ENCODE results near the gene ZNF516. TPM values are rescaled to one million over a fixed set of nuclear protein-coding genes. Genes with fewer than 3 reads are reported as not detected.

ZNF516 gene
- total RNA-seq, 4 donors from 2014 or later = 11.2 to 27.7 (median 16.6) TPM

- no peak for TF ChIP-seq CTCF (IDR thresholded peaks at IDR 0.05)
- ATAC-seq (ENCODE audit: low FRiP score) (no peak), DNase-seq (ENCODE audit: low spot score) (no peak)
Measured at GRCh38 chr18:76437910-76438309, 57.1 kb downstream of the ZNF516 start.

GRCh38 chr18:76437011-76437410, 58.0 kb downstream of the ZNF516 start:
- TF ChIP-seq CTCF (IDR thresholded peaks at IDR 0.05) = no peak
- DNase-seq (ENCODE audit: low spot score) (no peak), ATAC-seq (ENCODE audit: low FRiP score) (no peak)

GRCh38 chr18:76436342-76436741, 58.7 kb downstream of the ZNF516 start:
- TF ChIP-seq CTCF (IDR thresholded peaks at IDR 0.05) = no peak
- DNase-seq (ENCODE audit: low spot score) = no peak
- no peak for ATAC-seq (ENCODE audit: low FRiP score)

- no peak for TF ChIP-seq CTCF (IDR thresholded peaks at IDR 0.05)
- DNase-seq (ENCODE audit: low spot score) (no peak), ATAC-seq (ENCODE audit: low FRiP score) (no peak)
Measured at GRCh38 chr18:76435316-76435989, 59.6 kb downstream of the ZNF516 start.

GRCh38 chr18:76434452-76434851, 60.6 kb downstream of the ZNF516 start:
- DNase-seq (ENCODE audit: low spot score) = no peak
- no peak for TF ChIP-seq CTCF (IDR thresholded peaks at IDR 0.05)
- ATAC-seq (ENCODE audit: low FRiP score) = no peak

GRCh38 chr18:76433788-76434187, 61.3 kb downstream of the ZNF516 start:
- TF ChIP-seq CTCF (IDR thresholded peaks at IDR 0.05) = no peak
- DNase-seq (ENCODE audit: low spot score) (no peak), ATAC-seq (ENCODE audit: low FRiP score) (no peak)

- ATAC-seq (ENCODE audit: low FRiP score) (no peak), DNase-seq (ENCODE audit: low spot score) (no peak)
- no peak for TF ChIP-seq CTCF (IDR thresholded peaks at IDR 0.05)
Measured at GRCh38 chr18:76432970-76433767, 61.9 kb downstream of the ZNF516 start.
